NT2/D1 (cell line): ENCODE data around the gene MYO19.

ENCODE experiments used
- SUZ12 ChIP-seq: IDR thresholded peaks from 2 replicates; pipeline ENCODE4 v1.6.1; 2011; ENCODE audit not compliant: insufficient read length, insufficient read depth; ENCODE audit errors: extremely low read depth
- YY1 ChIP-seq: IDR thresholded peaks from 2 replicates; pipeline ENCODE4 v1.6.1; 2011; ENCODE audit not compliant: insufficient read length, insufficient read depth
- ZNF274 ChIP-seq: IDR thresholded peaks from 2 replicates; pipeline ENCODE4 v1.6.1; 2011; ENCODE audit warnings: mild to moderate bottlenecking, low read depth, low read length

- no peak for TF ChIP-seq SUZ12
- TF ChIP-seq ZNF274: no peak
- no peak for TF ChIP-seq YY1
Observed at GRCh38 chr17:36527621-36528250, 6.9 kb downstream of the MYO19 start.
